SK-N-SH (cell line): ENCODE measurements around the gene BTBD2. TPM values are rescaled to one million over a fixed set of nuclear protein-coding genes. Genes with fewer than 3 reads are reported as not detected.

Experiments
- CTCF ChIA-PET: fragments of 300-600, 350-600 bp; formaldehyde crosslinking; extraction: SDS; loops from one replicate; lab custom pipeline; 2021; lab: Yijun Ruan, JAX
- POLR2A ChIA-PET: fragments of 350-600 bp; sonication (Branson Sonifier 250); formaldehyde crosslinking; extraction: SDS; loops from one replicate; lab custom pipeline; 2020; ENCODE audit warnings: antibody characterized with exemption, inconsistent platforms; lab: Yijun Ruan, JAX
- DNase-seq: peaks from one replicate; pipeline ENCODE4 v3.0.0; 2012
- H2AFZ ChIP-seq: fragments of 200-600 bp; sonication (generic); 2 replicates; pipeline ENCODE4 v1.8.1; 2016; ENCODE audit warnings: antibody characterized with exemption, mild to moderate bottlenecking, low read depth
- H3F3A ChIP-seq: fragments of 200-600 bp; sonication (generic); replicated peaks from 2 replicates; pipeline ENCODE3; 2016; ENCODE audit warnings: antibody characterized with exemption, mild to moderate bottlenecking; ENCODE audit not compliant: insufficient read depth
- H3K27ac ChIP-seq, 2 experiments: fragments of 200-500 bp in 1 of 2; fragments of 200-600 bp in 1 of 2; sonication (Bioruptor generic) in 1 of 2; sonication (generic), shearing (Covaris generic) in 1 of 2; 2 replicates each; pipeline versions ENCODE4 v1.5.1 to v1.6.1; 2014 to 2016; ENCODE audit warnings: low read depth in 2 of 2, inconsistent platforms in 1 of 2, low read length in 1 of 2, mild to moderate bottlenecking in 1 of 2, mixed read lengths in 1 of 2
- H3K27me3 ChIP-seq: fragments of 200-600 bp; sonication (generic), shearing (Covaris generic); 2 replicates; pipeline ENCODE4 v1.6.1; 2016; ENCODE audit warnings: mixed run types; ENCODE audit not compliant: insufficient read depth
- H3K36me3 ChIP-seq, 2 experiments: fragments of 200-500 bp in 1 of 2; fragments of 200-600 bp in 1 of 2; sonication (Bioruptor generic) in 1 of 2; sonication (generic) in 1 of 2; replicated peaks in 1 of 2; 2 replicates each; pipeline versions ENCODE3 to v1.5.1; 2014 to 2016; ENCODE audit warnings: low read length in 1 of 2, mild to moderate bottlenecking in 1 of 2; ENCODE audit not compliant: insufficient read depth in 2 of 2, control insufficient read depth in 1 of 2
- H3K4me1 ChIP-seq, 2 experiments: fragments of 200-500 bp in 1 of 2; fragments of 200-600 bp in 1 of 2; sonication (Bioruptor generic) in 1 of 2; sonication (generic), shearing (Covaris generic) in 1 of 2; 2 replicates each; pipeline versions ENCODE4 v1.5.1 to v1.6.1; 2014 to 2016; ENCODE audit warnings: low read depth in 1 of 2, low read length in 1 of 2, mixed run types in 1 of 2; ENCODE audit not compliant: insufficient read depth in 2 of 2, control insufficient read depth in 1 of 2
- H3K4me2 ChIP-seq: fragments of 200-600 bp; sonication (generic), shearing (Covaris generic); 2 replicates; pipeline ENCODE4 v1.6.1; 2017; ENCODE audit warnings: mixed run types
- H3K4me3 ChIP-seq, 2 experiments: fragments of 200-500 bp in 1 of 2; fragments of 200-600 bp in 1 of 2; sonication (Bioruptor generic) in 1 of 2; sonication (generic), shearing (Covaris generic) in 1 of 2; 2 replicates each; pipeline versions ENCODE4 v1.5.1 to v1.8.1; 2014 to 2016; ENCODE audit warnings: low read depth in 2 of 2, inconsistent platforms in 1 of 2, low read length in 1 of 2, mild to moderate bottlenecking in 1 of 2, mixed read lengths in 1 of 2, moderate library complexity in 1 of 2
- H3K79me2 ChIP-seq: fragments of 200-600 bp; sonication (generic); 2 replicates; pipeline ENCODE4 v1.8.1; 2017; ENCODE audit warnings: mild to moderate bottlenecking; ENCODE audit not compliant: insufficient read depth
- H3K9ac ChIP-seq: fragments of 200-600 bp; sonication (generic); 2 replicates; pipeline ENCODE4 v1.6.1; 2017; ENCODE audit warnings: mixed run types
- H3K9me2 ChIP-seq: fragments of 200-600 bp; sonication (generic); 2 replicates; pipeline ENCODE4 v1.6.1; 2017; ENCODE audit warnings: mixed run types
- H3K9me3 ChIP-seq: fragments of 200-600 bp; sonication (generic); 2 replicates; pipeline ENCODE4 v1.6.1; 2017; ENCODE audit warnings: mixed run types, mild to moderate bottlenecking, moderate library complexity
- H4K20me1 ChIP-seq: fragments of 200-600 bp; sonication (generic); 2 replicates; pipeline ENCODE4 v1.6.1; 2017; ENCODE audit warnings: mild to moderate bottlenecking, mixed run types; ENCODE audit not compliant: insufficient read depth
- MEF2A ChIP-seq: IDR thresholded peaks from 2 replicates; pipeline ENCODE4 v1.4.0; 2012; ENCODE audit warnings: low read depth, borderline replicate concordance
- NFIC ChIP-seq: IDR thresholded peaks from 2 replicates; pipeline ENCODE4 v1.4.0; 2012; ENCODE audit warnings: borderline replicate concordance
- PBX3 ChIP-seq: IDR thresholded peaks from 2 replicates; pipeline ENCODE4; 2012
- POLR2AphosphoS5 ChIP-seq: IDR thresholded peaks from 2 replicates; pipeline ENCODE4 v1.6.1; 2012; ENCODE audit warnings: low read depth, low read length
- RFX5 ChIP-seq: IDR thresholded peaks from 2 replicates; pipeline ENCODE4 v1.6.1; 2012; ENCODE audit warnings: mild to moderate bottlenecking, improper control_type of control experiment, low read length
- TCF12 ChIP-seq: IDR thresholded peaks from 2 replicates; pipeline ENCODE4 v1.4.0; 2012
- WGBS: methylation state at CpG from one replicate; pipeline ENCODE4 v1.1.6; 2017; ENCODE audit warnings: low lambda C conversion rate; 5-methylcytosine and 5-hydroxymethylcytosine counted together
- polyA plus RNA-seq, 3 experiments: library from polyadenylated mRNA; depleted of rRNA; stranded (reverse); fragments of >200 nt; gene quantifications; 2 replicates each; pipeline ENCODE4 v1.2.3, GENCODE V29; 2012

BTBD2 gene
- polyA plus RNA-seq, 1 of the 3 experiments (the other 2 are of a cell fraction) = 66.8 TPM

GRCh38 chr19:1987197-1988187 is 28.0 kb downstream of the BTBD2 start:
- Histone ChIP-seq H3K9me3 (no peaks in the 10 kb centered on the region), H3K27ac (no peak overlapping the region), H3F3A (peaks cover 18% of the 10 kb centered on the region), H3K27me3 (no peaks in the 10 kb centered on the region), H3K4me3 (no peak overlapping the region), H2AFZ (no peak overlapping the region), H4K20me1 (0 out of 2 replicates have a peak, but pooled peaks cover 6% of the 10 kb centered on the region), H3K36me3 (peaks cover 16 to 42% of the 10 kb centered on the region in 2 experiments), H3K4me1 (no peaks in the 10 kb centered on the region), H3K9ac (no peak overlapping the region), H3K4me2 (no peak overlapping the region)
- POLR2A ChIA-PET = no interaction called here
- no peak for DNase-seq
- 91% methylated on average over 26 of the region's 42 CpGs for WGBS
- CTCF ChIA-PET = no interaction called here
- TF ChIP-seq TCF12 (no peak), MEF2A (no peak), RFX5 (no peak)
- TF ChIP-seq, all 33 proteins: peak for 0
- Histone ChIP-seq H3K79me2 (no peaks in the 10 kb centered on the region), H3K9me2 (no peaks in the 10 kb centered on the region)

- H3F3A ChIP-seq = peaks cover 21% of the 10 kb centered on the region
- H3K9me3 ChIP-seq = no peaks in the 10 kb centered on the region
- H3K36me3 ChIP-seq = peaks cover 12 to 46% of the 10 kb centered on the region in 2 experiments
- H3K4me1 ChIP-seq = no peaks in the 10 kb centered on the region
- no peaks in the 10 kb centered on the region for H3K9me2 ChIP-seq
- H4K20me1 ChIP-seq = 0 out of 2 replicates have a peak, but pooled peaks cover 6% of the 10 kb centered on the region
- H3K79me2 ChIP-seq = no peaks in the 10 kb centered on the region
- WGBS = 97% methylated on average over 41 of the region's 42 CpGs
- no peaks in the 10 kb centered on the region for H3K27me3 ChIP-seq
- no peak overlapping the region for H2AFZ ChIP-seq
- no peak for DNase-seq
- no peak overlapping the region for H3K4me3 ChIP-seq
- no peak overlapping the region for H3K4me2 ChIP-seq
- ChIA-PET POLR2A (no interaction called here), CTCF (no interaction called here)
- TF ChIP-seq POLR2AphosphoS5 = peak; percentile 6; the same call in 1 of the 2 replicates
- 0 out of 2 replicates have a peak, but pooled peaks have one; percentile 6 for TF ChIP-seq PBX3
- TF ChIP-seq NFIC = no peak
- H3K9ac ChIP-seq = no peak overlapping the region
- H3K27ac ChIP-seq = no peak overlapping the region
Observed at GRCh38 chr19:1986357-1987162, 29.0 kb downstream of the BTBD2 start.
